Measurements from ENCODE around the gene SLC24A3.

- TF ChIP-seq CTCF (IDR thresholded peaks at IDR 0.05) (no peak), POLR2A (IDR thresholded peaks at IDR 0.05) (no peak)
Observed at GRCh38 chr20:19478320-19478895, 266.0 kb downstream of the SLC24A3 start.

All from heart left ventricle (tissue), 13 donors.